ENCODE results near the gene CCDC159. TPM values are rescaled to one million over a fixed set of nuclear protein-coding genes. Genes with fewer than 3 reads are reported as not detected.
"Not testable (repeated sequence)": the region's sequence is repeated elsewhere in the genome, so short reads cannot be mapped to it uniquely, and the experiment has no call there.

CCDC159 gene
- total RNA-seq, 6 experiments from 2014 or later, result 7.7 to 11.8 (median 10.4) TPM

GRCh38 chr19:11325544-11325943 is 20.8 kb upstream of the CCDC159 start:
- H3K4me3 Mint-ChIP-seq, result no peak overlapping the region
- H3K4me1 Mint-ChIP-seq (ENCODE audit: low read depth), result peaks cover 19% of the 10 kb centered on the region
- H3K27ac Mint-ChIP-seq, result no peak overlapping the region
- H3K27me3 Mint-ChIP-seq (ENCODE audit: insufficient read depth), result peaks cover 4% of the 10 kb centered on the region; the same call in 1 of the 2 replicates
- DNase-seq, result no peak
- no peaks in the 10 kb centered on the region for H3K36me3 Mint-ChIP-seq (ENCODE audit: low read depth)
- no peak for TF ChIP-seq CTCF (IDR thresholded peaks at IDR 0.05)
- H3K9me3 Mint-ChIP-seq, result no peaks in the 10 kb centered on the region

- no peak for DNase-seq
- Mint-ChIP-seq H3K27me3 (ENCODE audit: insufficient read depth) (no peaks in the 10 kb centered on the region), H3K27ac (no peak overlapping the region), H3K4me3 (no peak overlapping the region), H3K36me3 (ENCODE audit: low read depth) (peaks cover 15% of the 10 kb centered on the region), H3K9me3 (no peaks in the 10 kb centered on the region), H3K4me1 (ENCODE audit: low read depth) (no peaks in the 10 kb centered on the region)
- no peak for TF ChIP-seq CTCF (IDR thresholded peaks at IDR 0.05)
Observed at GRCh38 chr19:11330127-11330526, 16.2 kb upstream of the CCDC159 start.

DNA sequence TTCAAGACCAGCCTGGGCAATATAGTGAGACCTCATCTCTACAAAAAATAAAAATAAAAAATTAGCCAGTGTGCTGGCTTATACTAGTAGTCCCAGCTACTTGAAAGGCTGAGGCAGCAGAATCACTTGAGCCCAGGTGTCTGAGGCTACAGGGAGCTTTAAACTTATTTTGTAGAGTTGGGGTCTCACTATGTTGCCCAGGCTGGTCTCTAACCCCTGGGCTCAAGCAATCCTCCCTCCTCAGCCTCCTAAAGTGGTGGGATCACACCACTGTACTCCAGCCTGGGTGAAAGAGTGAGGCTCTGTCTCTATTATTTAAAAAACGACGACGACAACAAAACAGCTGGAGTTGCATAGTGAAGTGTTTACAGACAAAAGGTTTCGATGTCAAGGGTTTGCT is 14.8 kb upstream of the CCDC159 start:
- H3K27me3 Mint-ChIP-seq (ENCODE audit: insufficient read depth), result no peaks in the 10 kb centered on the region
- peaks cover 28% of the 10 kb centered on the region for H3K36me3 Mint-ChIP-seq (ENCODE audit: low read depth)
- H3K27ac Mint-ChIP-seq, result no peak overlapping the region
- H3K4me3 Mint-ChIP-seq, result no peak overlapping the region
- TF ChIP-seq CTCF (IDR thresholded peaks at IDR 0.05), result no peak
- no peaks in the 10 kb centered on the region for H3K9me3 Mint-ChIP-seq
- H3K4me1 Mint-ChIP-seq (ENCODE audit: low read depth), result no peaks in the 10 kb centered on the region
- no peak for DNase-seq

- no peak for TF ChIP-seq CTCF (IDR thresholded peaks at IDR 0.05)
- no peak for DNase-seq
- H3K27me3 Mint-ChIP-seq (ENCODE audit: insufficient read depth), result no peaks in the 10 kb centered on the region
- no peaks in the 10 kb centered on the region for H3K9me3 Mint-ChIP-seq
- no peak overlapping the region for H3K27ac Mint-ChIP-seq
- H3K36me3 Mint-ChIP-seq (ENCODE audit: low read depth), result peaks cover 28% of the 10 kb centered on the region
- no peaks in the 10 kb centered on the region for H3K4me1 Mint-ChIP-seq (ENCODE audit: low read depth)
- H3K4me3 Mint-ChIP-seq, result no peak overlapping the region
Observed at GRCh38 chr19:11332822-11333221, 13.5 kb upstream of the CCDC159 start.

GRCh38 chr19:11333838-11334237 is 12.5 kb upstream of the CCDC159 start:
- H3K9me3 Mint-ChIP-seq; H3K27me3 Mint-ChIP-seq (ENCODE audit: insufficient read depth); H3K4me3 Mint-ChIP-seq; H3K4me1 Mint-ChIP-seq (ENCODE audit: low read depth): not testable (repeated sequence)
- peak; percentile 72 for DNase-seq
- peaks cover 28% of the 10 kb centered on the region for H3K36me3 Mint-ChIP-seq (ENCODE audit: low read depth)
- peak overlapping the region; percentile 72 for H3K27ac Mint-ChIP-seq

DNA sequence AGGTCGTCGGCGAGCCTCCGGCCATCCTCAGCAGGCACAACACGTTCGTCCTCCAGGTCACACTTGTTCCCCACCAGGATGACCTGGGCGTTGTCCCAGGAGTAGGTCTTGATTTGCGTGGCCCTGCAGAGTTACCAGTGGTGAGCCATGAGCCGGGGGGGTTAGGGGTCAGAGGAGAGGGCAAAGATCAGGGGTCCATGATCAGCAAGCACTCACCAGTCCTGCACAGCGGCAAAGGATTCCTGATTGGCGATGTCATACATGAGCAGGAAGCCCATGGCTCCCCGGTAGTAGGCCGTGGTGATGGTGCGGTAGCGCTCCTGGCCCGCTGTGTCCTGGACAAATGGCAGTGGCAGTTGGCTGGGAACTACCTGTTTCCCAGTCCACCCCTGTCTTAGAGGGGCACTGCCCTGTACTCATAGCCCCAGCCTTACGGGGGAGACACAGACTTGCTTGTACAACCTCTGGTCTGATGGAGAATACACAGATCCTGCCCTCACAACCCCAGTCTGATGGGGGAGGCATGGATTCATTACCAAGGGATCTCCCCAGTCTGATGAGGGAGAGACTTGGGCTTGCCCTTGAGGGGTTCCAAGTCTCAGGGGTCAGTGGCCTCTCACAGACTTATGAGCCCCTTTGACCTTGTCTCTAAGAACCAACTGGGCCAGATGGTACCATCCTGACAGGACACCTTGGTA is 10.7 kb upstream of the CCDC159 start:
- Mint-ChIP-seq H3K27me3 (ENCODE audit: insufficient read depth) (no peaks in the 10 kb centered on the region), H3K4me1 (ENCODE audit: low read depth) (peaks cover 10% of the 10 kb centered on the region), H3K9me3 (no peaks in the 10 kb centered on the region), H3K36me3 (ENCODE audit: low read depth) (peaks cover 28% of the 10 kb centered on the region), H3K27ac (no peak overlapping the region), H3K4me3 (no peak overlapping the region)
- no peak for DNase-seq
- no peak for TF ChIP-seq CTCF (IDR thresholded peaks at IDR 0.05)

Data from HFFc6 (cell line).